Activated gamma-delta T cell (primary cell): Measurements from ENCODE around the gene GRB7.
"Not testable (repeated sequence)": the region's sequence is repeated elsewhere in the genome, so short reads cannot be mapped to it uniquely, and the experiment has no call there.

Experiments used
- DNase-seq: peaks from one replicate; lab custom pipeline; 2025; lab: John Stamatoyannopoulos, UW

Gene GRB7

DNA sequence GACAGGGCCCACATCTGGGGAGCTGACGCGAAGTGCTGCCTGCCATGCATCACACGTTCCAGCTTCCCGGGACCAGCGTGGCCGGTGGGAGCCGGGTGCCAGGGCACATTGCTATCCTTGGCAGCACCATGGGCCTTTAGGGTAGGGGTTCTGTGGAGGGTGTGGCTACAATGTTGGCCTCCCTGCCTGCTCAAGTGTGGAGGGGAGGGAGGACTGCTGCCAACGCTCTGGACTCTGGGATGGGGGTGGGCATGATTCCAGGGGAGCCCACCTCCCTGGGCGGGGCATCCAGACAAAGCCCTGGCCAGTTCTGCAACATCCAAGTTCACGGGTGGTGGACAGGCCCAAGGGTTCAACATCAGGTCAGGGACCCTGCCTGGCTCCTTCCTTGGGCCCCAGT, 13.9 kb downstream of the GRB7 start:
- DNase-seq = no peak

DNA sequence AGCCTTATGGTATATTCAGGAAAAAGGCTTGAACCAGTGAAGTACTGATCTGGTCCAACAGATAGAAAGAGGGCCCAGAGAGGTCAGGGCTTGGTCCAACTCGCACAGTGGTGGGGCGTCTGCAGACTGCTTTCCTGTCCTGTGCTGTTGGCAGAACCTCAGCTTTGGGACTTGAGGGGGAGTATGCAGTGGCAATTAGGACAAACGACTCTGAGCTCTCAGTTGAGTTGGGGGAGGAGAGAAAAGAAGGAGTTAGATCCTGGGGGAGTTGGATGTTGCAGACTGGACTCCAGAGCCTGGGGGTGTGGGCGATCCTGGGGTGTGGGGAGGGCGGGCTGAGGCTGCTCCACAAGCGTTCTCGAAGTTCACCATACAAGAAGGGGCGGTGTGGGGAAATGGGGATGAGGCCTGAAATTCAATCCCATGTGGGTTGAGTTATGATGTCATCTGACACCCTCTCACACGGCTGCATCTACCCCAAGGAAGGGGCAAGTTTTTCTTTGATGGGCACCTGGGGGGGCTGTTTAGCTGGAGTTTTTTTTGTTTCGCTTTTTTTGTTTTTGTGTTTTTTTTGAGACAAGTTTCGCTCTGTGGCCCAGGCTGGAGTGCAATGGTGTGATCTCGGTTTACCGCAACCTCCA, 14.6 kb downstream of the GRB7 start:
- DNase-seq = no peak

DNA sequence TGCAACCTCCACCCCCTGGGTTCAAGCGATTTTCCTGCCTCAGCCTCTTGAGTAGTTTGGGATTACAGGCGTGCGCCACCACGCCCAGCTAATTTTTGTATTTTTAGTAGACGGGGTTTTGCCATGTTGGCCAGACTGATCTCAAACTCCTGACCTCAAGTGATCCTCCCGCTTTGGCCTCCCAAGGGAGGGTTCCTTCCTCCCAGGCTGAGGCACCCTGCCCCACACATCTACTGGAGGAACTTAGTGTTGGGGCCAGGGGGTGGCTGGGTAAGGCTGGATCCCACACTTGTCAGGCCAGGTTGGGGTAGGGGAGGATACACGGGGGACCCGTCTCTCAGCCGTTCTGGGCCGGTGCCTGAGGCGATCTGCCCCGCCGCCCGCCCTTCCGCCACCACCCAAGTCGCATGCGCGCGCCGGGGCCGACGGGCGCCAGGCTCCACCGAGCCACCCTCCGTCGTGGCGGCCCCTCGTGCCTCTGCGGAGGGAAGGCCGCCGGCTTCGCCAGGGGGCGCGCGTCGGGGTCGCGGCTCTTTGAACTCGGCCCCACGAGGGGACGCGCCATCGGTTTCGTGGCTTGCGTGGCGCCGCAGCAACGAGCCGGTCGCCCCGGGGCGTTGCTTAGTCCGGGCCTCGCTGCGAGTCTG, 15.9 kb downstream of the GRB7 start:
- DNase-seq = peak; percentile 82

DNA sequence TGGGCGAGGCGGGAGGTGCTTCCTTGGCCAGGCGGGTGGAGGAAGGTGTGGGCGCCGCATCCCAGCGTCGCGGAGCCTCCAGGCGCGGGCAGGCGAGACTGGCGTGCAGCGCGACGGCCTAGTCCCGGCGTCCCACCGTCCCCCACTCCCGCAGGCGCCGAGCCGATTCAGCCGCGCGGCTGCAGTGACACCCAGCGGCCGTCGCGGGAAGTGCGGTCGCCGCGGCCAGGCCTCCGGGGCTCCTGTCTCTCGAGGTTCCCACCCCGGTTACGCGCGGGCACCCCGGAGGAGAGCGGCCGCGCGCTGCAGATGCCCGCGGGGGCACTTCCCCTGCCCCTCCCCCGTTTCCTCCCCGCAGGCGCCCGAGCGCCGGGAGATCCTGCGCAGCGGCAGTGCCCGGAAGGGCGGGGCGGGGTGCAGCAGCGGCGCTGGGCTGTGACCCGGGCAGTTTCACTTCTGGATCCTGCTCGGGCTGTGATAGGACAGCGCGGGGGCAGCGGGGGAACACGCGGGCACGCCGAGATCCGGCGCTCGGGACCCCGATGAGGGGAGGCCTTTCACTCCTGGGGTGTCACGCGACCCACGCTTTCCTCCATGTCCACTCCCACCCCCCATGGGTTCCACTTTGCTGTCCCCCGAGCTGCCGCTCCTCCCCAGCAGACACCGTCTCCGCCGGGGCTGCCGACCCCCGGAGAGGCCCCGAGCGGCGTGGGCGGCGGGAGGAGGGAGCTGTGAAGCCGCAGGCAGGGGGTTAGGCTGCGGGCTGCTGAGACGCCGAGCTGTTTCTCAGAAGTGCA, 16.6 kb downstream of the GRB7 start:
- peak; percentile 98 for DNase-seq

DNA sequence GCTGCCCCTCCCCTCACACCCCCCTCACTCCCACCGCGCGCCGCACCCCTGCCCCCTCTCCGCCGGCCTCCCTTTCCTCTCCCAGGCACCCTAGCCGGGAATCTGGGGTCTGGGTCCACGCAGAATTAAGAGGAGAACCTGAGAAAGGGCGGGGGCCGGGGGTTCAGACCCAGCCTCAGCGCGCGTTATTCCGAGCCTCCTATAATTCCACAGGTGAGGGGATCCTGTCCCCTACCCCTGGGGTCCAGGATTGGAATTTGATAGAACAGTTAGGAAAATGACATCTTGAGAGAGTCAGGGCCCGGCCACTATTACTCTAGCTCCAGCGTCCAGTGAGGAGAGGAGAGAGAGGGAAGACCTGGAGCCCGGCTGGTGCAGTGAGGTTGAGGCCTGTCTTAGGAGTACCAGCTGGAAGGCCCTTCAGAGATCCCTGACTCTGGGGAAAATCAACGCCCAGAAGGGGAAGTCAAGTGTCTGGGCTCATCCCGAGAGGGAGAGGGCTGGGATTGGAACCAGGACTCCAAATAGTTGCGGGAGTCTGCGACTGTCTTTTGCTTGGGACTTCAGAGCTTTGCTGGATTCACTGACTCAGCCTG, 17.3 kb downstream of the GRB7 start:
- no peak for DNase-seq

DNA sequence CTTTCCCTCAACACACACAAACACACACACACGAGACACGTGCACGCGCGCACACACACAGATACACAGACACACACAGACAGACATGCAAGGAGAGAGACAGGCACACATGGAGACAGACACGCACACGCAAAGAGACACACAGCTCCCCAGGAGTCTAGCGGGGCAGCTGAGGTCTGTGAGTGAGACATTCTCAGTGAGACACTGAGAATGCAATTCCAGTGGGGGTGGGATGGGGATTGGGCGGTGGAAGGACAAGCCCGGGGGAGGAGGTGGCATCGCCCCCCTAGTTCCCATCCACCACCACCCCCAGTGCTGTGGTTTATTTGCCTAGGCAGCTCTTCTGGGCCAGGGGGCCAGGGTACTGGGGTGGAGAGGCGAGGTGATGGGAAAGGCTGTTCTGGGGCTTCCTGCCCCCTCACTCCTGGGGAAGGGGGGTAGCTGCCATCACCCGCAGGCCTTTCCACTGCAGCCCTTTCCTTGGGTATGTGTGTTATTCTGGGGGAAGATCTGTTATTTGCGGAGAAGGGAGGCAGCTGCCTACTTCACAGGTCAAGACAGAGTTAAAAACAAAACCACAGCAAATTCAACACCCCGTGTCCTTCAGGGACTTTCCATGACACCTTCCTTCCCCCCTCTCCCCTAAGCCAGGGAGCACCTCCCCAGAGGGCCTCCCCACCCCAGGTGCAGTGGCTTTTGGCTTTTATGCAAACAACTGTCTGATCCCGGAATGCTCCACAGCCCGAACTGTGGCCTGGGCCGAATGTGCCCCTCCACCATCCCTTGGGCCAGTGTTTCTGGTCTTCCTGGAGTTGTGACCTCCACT, 18.0 kb downstream of the GRB7 start:
- DNase-seq = peak; percentile 34

DNA sequence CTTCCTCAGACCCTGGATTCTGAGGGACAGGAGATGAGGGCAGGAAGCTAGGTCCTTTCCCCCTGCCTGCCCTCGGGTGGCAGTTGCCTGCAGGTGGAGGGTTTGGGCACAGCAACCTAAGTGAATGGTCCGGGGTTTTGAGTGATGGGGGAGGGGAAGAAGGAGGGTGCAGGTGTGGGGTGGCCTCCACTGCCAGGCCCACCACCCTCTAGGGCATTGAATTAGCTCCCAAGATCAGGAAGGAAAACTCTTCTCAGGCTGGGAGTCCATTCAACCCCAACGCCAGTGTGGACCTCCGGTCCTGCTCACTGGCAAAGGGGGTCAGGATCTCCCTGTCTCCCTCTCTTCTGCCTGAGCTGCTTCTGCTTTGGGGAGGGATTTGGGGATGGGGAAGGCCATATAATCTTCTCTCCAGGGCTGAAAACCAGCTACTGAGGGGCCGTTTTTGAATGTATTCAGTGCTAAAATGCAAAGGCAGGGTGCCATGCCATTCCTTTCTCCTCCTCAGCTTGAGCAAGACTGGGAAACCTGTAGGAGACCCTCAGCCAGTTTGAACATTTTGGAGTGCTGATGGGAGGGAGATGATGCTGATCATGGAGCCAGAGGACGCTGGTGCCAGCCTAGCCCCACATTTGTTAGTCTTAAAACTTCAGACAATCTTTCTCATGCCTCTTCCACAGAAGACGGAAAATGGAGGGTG, 18.8 kb downstream of the GRB7 start:
- DNase-seq = no peak

DNA sequence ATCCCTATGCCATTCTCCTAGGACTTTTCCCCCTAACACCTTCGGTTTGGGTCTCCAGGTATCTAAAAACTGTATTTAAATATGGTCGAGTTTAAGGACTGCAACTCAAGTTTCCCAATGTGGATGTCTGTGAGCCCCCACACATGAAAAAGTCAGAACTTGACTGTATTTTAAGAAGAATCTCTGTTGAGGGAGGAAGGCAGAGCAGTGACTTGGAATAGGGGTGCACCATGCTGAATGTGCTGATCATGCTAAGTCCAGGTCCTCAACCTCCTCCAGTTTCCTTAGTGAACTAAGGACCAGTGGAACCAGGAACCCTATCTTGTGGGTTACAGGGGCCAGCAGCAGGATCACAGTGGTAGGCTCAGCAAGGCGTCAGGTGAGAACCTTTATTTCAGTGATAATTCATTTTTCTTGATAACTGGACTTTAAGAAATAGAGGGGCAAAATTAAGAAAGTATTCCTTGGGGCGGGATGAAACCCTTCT, 19.5 kb downstream of the GRB7 start:
- DNase-seq = no peak

DNA sequence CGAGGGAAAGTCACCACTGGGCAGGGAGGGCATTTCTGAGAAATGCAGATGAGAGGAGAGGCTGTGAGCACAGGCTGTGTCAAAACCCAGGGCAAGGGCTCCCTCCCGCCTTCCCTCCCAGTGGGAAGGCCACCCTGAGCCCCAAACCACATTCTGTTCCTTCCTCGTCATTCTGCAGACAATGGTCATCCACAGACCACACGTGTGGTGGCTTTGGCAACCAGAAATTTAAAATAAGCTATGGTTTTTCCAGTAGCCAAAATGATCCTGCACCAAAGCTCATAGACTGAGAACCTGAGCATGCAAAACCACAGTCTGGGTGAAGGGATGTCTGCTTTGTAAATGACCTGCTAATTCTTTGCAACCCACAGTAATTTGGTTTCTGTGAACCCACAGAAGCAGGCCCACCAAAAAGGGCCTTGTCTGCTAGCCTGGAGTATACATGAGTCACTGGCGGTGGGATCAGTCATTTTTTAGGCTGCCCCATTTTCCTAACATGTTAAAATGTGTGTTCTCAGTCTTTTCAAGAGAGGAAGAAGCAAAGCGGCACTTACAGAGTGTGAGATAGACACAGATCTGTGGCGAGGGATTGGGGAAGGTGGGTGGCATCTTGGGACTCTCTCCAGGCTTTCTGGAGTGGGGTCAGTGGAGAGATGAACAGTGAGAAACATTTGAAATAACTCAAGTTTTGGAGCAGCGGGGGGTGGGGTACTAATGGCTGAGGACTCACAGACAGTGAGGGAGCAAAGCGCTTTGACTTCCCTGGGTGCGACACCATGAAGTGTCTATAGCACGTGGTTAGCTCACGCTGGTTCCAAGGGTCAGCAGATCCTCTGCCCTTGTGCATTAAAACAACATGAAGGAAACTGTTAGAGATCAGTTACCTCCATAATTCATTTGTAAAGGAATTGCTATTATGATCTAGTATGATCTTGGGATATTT, 20.5 kb downstream of the GRB7 start:
- DNase-seq = no peak

DNA sequence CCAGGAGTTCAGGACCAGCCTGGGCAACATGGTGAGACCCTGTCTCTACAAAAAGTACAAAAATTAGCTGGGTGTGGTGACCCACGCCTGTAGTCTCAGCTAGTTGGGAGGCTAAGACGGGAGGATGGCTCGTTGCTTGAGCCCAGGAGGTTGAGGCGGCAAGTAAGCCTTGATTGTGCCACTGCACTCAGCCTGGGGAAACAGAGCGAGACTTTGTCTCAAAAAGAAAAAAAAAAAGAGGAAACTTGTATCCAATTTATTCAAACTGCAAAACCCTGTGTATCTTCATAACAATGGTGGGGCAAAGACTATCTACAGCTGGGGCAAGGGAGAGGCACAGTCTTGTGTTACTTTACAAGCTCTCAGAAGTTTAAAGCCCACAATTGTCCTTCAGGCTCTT, 21.5 kb downstream of the GRB7 start:
- DNase-seq = no peak

DNA sequence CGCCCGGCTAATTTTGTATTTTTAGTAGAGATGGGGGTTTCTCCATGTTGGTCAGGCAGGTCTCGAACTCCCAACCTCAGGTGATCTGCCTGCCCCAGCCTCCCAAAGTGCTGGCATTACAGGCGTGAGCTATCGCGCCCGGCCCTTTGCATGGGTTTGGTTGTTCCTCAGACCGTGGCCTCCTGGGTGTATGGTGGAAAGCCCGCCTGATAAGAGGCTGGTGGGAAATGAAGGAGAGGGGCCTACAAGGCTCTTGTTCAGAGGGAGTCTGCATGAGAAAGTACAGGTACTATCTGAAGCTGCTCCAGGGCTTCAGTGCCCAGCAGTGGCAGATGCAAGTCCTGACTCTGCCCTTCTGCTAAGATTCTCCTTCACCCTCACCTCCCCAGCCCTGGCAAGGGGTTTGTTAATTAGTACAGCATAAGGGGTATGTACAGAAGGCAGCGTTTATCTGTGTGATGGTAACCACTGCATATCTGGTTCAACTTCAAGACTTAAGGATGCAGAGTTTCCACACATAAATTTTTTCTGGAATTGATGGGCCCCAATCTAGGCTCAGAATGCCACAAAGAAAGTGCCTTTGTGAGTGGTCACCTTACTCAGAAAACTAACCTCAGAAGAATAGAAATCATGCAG, 24.2 kb downstream of the GRB7 start:
- DNase-seq = no peak

DNA sequence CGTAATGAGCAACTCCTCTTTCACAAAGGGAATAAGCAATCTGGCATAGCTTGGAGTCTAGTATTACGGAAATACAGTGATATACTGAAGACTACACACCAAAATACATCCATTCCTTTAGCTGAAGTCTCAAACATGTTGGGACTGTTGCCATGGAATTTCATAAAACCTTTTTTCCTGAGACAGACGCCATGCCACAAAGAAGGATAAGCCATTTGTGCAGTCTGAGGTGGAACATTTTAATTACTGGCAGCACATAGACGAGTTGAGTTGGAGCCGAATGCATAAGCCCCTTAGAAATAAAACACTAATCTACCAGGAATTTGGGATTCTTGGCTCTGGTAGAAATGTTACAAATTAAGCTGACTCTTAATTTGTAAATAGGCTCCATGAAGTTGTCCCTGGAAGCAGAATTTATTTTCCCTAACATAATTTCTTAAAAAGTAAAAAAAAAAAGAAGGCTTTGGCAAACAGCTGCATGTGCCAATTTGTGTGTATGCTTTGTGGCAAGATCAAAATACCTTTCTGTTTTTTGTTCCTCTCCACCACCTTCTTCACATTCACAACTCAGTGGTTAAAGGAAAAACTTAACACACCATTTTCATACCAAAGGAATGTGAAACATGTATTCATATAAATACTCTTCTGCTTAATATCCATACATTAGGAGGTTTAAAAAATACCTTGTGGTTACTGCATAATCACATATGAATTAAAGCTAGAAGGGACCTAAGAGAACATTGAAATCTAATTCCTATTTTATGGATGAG, 25.5 kb downstream of the GRB7 start:
- DNase-seq = no peak

DNA sequence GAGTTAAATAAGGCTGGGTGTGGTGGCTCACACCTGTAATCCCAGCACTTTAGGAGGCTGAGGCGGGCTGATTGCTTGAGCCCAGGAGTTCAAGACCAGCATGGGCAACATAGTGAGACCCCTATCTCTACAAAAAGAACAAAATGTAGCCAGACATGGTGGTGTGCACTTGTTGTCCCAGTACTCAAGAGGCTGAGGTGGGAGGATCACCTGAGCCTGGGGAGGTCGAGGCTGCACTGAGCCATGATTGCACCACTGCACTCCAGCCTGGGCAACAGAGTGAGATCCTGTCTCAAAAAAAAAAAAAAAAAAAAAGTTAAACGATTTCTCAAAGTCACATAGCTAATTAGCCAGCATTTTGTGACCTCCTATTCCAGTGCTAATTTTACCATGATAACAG, 26.4 kb downstream of the GRB7 start:
- DNase-seq = not testable (repeated sequence)

DNA sequence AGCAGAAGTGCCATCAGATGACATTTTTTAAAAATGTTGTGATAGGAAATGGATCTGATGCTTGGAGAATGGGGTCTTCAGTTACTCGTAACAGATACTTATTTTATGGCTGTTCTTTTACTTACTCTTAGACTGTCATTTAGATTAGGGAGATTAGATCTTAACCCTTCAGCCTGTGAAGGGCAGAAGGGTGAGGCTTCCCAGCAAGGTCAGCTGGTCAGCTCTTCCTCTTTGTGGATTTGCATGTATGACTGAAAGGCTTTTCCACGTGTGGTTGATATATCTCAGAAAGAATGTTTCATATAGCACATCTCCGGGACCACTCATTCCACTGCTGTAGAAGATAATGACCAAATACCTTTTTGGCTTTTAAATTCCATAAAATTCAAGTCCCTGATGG, 27.4 kb downstream of the GRB7 start:
- DNase-seq = no peak

DNA sequence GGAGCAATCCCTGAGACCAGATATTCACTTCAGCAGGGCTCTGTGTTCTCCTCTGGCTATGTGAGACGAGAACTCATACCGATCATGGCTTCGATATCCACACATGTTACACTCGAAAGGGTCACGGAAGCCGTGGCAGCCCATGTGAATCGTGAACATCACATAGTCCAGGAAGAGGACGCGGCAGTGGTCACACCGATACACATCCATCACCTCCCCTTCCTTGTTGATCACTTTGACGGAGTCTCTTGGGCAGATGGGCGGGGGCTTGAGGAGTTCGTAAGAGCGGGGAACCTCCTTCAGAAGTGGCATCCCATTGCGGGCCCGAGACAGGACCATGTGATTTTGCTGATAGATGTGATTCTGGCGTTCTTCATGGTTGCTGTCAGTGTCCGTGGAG, 28.0 kb downstream of the GRB7 start:
- no peak for DNase-seq

DNA sequence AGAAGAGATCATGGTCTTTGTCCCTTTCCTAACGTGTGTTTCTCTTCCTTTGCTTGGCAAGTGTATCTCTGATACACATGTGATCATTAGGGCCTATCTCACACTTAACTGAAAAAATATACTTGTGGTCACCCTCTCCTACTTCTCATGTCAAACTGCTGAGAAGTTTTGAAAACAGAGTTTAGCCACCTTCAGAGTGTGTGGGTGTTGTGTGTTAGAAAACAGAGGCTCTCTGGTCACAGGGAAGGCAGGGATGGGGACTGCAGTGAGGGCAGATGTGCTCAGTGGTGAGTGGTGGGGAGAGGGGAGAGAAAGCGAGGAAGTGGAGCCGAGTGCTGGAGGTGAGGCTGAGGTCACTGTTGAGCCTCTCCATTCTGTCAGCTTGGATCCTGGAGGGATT, 29.4 kb downstream of the GRB7 start:
- DNase-seq = no peak

DNA sequence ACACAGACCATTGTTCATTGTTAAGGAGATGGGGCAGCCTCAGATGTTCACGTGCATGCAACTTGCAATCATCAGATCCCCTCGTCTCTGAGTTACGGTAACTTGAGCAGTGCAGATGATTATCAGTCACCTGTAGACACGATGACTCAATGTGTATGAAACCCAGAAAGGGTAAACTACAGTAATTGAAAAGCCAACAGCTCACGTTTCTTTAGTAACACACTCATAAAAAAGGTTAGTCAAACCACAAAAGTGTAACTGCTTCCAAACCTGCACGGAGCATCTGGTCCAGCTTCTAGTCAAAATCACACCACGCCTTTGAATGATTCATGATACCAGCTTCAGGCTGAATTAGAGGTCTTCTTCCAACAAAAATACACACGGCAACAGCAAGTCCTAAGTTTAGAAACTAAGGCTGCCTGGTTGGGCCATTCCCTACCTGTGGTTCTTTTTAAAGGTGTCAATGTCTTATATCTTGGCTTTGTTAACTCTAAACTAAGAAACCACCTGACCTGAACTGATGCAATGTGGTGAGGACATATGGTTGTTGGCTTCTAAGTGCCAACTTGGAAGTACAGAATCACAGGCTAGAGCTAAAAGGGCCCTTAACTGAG, 32.3 kb downstream of the GRB7 start:
- no peak for DNase-seq

DNA sequence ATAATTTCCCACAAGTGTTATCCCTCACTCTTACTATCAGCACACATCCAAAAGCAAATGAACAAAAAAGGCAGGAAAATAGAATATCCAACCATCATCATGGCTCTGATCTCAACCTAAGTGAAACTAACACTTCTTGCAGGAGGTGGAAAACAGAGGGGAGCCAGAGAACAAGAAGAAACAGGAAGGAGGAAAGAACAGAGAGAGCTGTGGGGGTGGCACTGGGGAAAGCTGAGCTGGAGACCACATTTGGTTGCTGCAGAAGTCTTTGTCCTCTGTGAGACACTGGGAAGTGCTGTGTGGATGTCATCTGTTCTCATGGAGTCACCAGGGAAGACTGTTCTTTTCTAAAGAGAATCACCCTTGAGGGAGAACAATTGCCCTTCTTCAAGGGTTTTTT, 34.7 kb downstream of the GRB7 start:
- no peak for DNase-seq
